CD14-positive monocyte (primary cell): Measurements from ENCODE around the gene BAIAP2L2. TPM values are rescaled to one million over a fixed set of nuclear protein-coding genes. Genes with fewer than 3 reads are reported as not detected.

Experiments used
- DNase-seq, 3 donors: peaks; one replicate each; pipeline ENCODE4 v3.0.0-alpha.2; 2011 to 2022
- H2AFZ ChIP-seq: 2 replicates; pipeline ENCODE4 v1.6.0; 2012; ENCODE audit warnings: mild to moderate bottlenecking, low read depth, low read length, inconsistent platforms; ENCODE audit not compliant: insufficient read depth, poor library complexity, severe bottlenecking
- H3K27ac ChIP-seq, 2 donors: 1 replicate in 1 of 2; 2 replicates in 1 of 2; pipeline ENCODE4 v1.5.1; 2012 to 2013; ENCODE audit warnings: low read length in 2 of 2, control low read depth in 1 of 2, inconsistent platforms in 1 of 2, low read depth in 1 of 2, mild to moderate bottlenecking in 1 of 2
- H3K27me3 ChIP-seq, 2 donors: one replicate each; pipeline versions ENCODE4 v1.6.0 to v1.6.1; 2011 to 2013; ENCODE audit warnings: low read length in 2 of 2; ENCODE audit not compliant: control insufficient read depth in 2 of 2, insufficient read depth in 2 of 2
- H3K36me3 ChIP-seq, 2 donors: replicated peaks in 1 of 2; 1 replicate in 1 of 2; 2 replicates in 1 of 2; pipeline versions ENCODE4 v1.5.1 to v1.6.1; 2012 to 2013; ENCODE audit warnings: low read length in 2 of 2, control low read depth in 1 of 2, inconsistent platforms in 1 of 2, mild to moderate bottlenecking in 1 of 2; ENCODE audit not compliant: insufficient read depth in 2 of 2, control insufficient read depth in 1 of 2
- H3K4me1 ChIP-seq, 2 donors: 1 replicate in 1 of 2; 2 replicates in 1 of 2; pipeline versions ENCODE4 v1.5.1 to v1.6.1; 2012 to 2013; ENCODE audit warnings: low read length in 2 of 2, control low read depth in 1 of 2, inconsistent platforms in 1 of 2, mild to moderate bottlenecking in 1 of 2, moderate library complexity in 1 of 2; ENCODE audit not compliant: insufficient read depth in 2 of 2, control insufficient read depth in 1 of 2
- H3K4me2 ChIP-seq: replicated peaks from 2 replicates; pipeline ENCODE3; 2012; ENCODE audit warnings: low read length, moderate library complexity, mild to moderate bottlenecking; ENCODE audit not compliant: poor library complexity, severe bottlenecking; ENCODE audit errors: extremely low read depth
- H3K4me3 ChIP-seq, 3 experiments: fragments of 200-600 bp in 1 of 3; sonication (generic) in 1 of 3; replicated peaks in 1 of 3; 1 replicate in 2 of 3; 2 replicates in 1 of 3; pipeline ENCODE4 v1.5.1; 2011 to 2013; ENCODE audit warnings: low read length in 3 of 3, mild to moderate bottlenecking in 3 of 3, control low read depth in 2 of 3, low read depth in 2 of 3, inconsistent platforms in 1 of 3, moderate library complexity in 1 of 3
- H3K79me2 ChIP-seq: 2 replicates; pipeline ENCODE4 v1.6.0; 2012; ENCODE audit warnings: mild to moderate bottlenecking, control low read depth, inconsistent platforms, low read length, moderate library complexity; ENCODE audit not compliant: insufficient read depth
- H3K9ac ChIP-seq: 2 replicates; pipeline ENCODE4 v1.6.0; 2017; ENCODE audit warnings: low read length, mild to moderate bottlenecking; ENCODE audit not compliant: insufficient read depth, poor library complexity, severe bottlenecking
- H3K9me3 ChIP-seq, 2 donors: replicated peaks in 1 of 2; 1 replicate in 1 of 2; 2 replicates in 1 of 2; pipeline versions ENCODE4 v1.5.1 to v1.6.1; 2012 to 2013; ENCODE audit warnings: low read length in 2 of 2, control low read depth in 1 of 2; ENCODE audit not compliant: control insufficient read depth in 1 of 2, insufficient read depth in 1 of 2
- H4K20me1 ChIP-seq: 2 replicates; pipeline ENCODE4 v1.6.0; 2012; ENCODE audit warnings: mild to moderate bottlenecking, low read length, control low read depth, moderate library complexity; ENCODE audit not compliant: insufficient read depth
- H3K27ac Mint-ChIP-seq, 7 donors: one replicate each; pipeline ENCODE4 v1.8.0; 2020; ENCODE audit warnings: mild to moderate bottlenecking in 7 of 7, mixed read lengths in 7 of 7, moderate library complexity in 6 of 7, inconsistent platforms in 2 of 7
- H3K27me3 Mint-ChIP-seq, 3 donors: one replicate each; pipeline ENCODE4 v1.8.0; 2021 to 2022; ENCODE audit warnings: low read depth in 3 of 3, mild to moderate bottlenecking in 3 of 3, mixed read lengths in 3 of 3, moderate library complexity in 3 of 3, inconsistent platforms in 1 of 3
- H3K36me3 Mint-ChIP-seq, 2 donors: one replicate each; pipeline ENCODE4 v1.8.0; 2020; ENCODE audit warnings: mixed read lengths in 2 of 2, inconsistent platforms in 1 of 2, mild to moderate bottlenecking in 1 of 2
- H3K4me1 Mint-ChIP-seq: one replicate; pipeline ENCODE4 v1.8.0; 2020; ENCODE audit warnings: mild to moderate bottlenecking, mixed read lengths
- H3K4me3 Mint-ChIP-seq, 2 donors: one replicate each; pipeline ENCODE4 v1.8.0; 2020; ENCODE audit warnings: mild to moderate bottlenecking in 2 of 2, mixed read lengths in 2 of 2, moderate library complexity in 1 of 2
- H3K9me3 Mint-ChIP-seq, 7 donors: one replicate each; pipeline ENCODE4 v1.8.0; 2020 to 2022; ENCODE audit warnings: mixed read lengths in 7 of 7, mild to moderate bottlenecking in 6 of 7, moderate library complexity in 6 of 7, inconsistent platforms in 2 of 7
- CTCF ChIP-seq: fragments of 200-600 bp; IDR thresholded peaks from one replicate; pipeline ENCODE4 v1.8.0; 2022; ENCODE audit warnings: antibody characterized with exemption, mild to moderate bottlenecking
- WGBS: methylation state at CpG from one replicate; pipeline ENCODE4 v1.1.5; 2013; ENCODE audit warnings: missing lambda C conversion rate; ENCODE audit not compliant: insufficient coverage; 5-methylcytosine and 5-hydroxymethylcytosine counted together
- intact Hi-C, 2 donors: fragments of 100-400 bp; cut with micrococcal nuclease; formaldehyde crosslinking; loops; one replicate each; pipeline versions ENCODE4 v1.15.0 to v1.15.1; 2023
- polyA plus RNA-seq, 3 donors: library from polyadenylated mRNA; depleted of rRNA in 1 of 3; unstranded in 2 of 3; stranded (reverse) in 1 of 3; fragments of 300-500 nt in 2 of 3; fragments of >200 nt in 1 of 3; fragmentation: Illumina TruSeq in 2 of 3; gene quantifications; 1 replicate in 2 of 3; 2 replicates in 1 of 3; pipeline ENCODE4 v1.2.3, GENCODE V29; 2012 to 2021

Gene BAIAP2L2
- polyA plus RNA-seq, 3 donors = 0.11 TPM; not detected in 2

- H2AFZ ChIP-seq = no peak overlapping the region
- H3K9me3 Mint-ChIP-seq = no peaks in the 10 kb centered on the region
These were observed 6.8 kb downstream of the BAIAP2L2 start for GRCh38 chr22:38103641-38104040.

GRCh38 chr22:38098410-38099249 lies 11.9 kb downstream of the BAIAP2L2 start:
- H3K36me3 ChIP-seq = no peaks in the 10 kb centered on the region
- no peaks in the 10 kb centered on the region for H4K20me1 ChIP-seq
- H3K9me3 Mint-ChIP-seq = no peaks in the 10 kb centered on the region
- no peak overlapping the region for H3K27ac Mint-ChIP-seq
- H3K27ac ChIP-seq = no peak overlapping the region
- H3K9ac ChIP-seq = no peak overlapping the region
- H3K4me2 ChIP-seq = no peak overlapping the region
- no peaks in the 10 kb centered on the region for H3K4me1 Mint-ChIP-seq
- no peak overlapping the region for H3K4me3 Mint-ChIP-seq
- H2AFZ ChIP-seq = no peak overlapping the region
- intact Hi-C loops = no loop called here
- no peak overlapping the region for H3K4me3 ChIP-seq
- DNase-seq = no peak
- H3K36me3 Mint-ChIP-seq = no peaks in the 10 kb centered on the region
- peaks cover 0 to 4% (median 2%) of the 10 kb centered on the region in 3 donors for H3K27me3 Mint-ChIP-seq
- H3K4me1 ChIP-seq = no peaks in the 10 kb centered on the region
- no peak for TF ChIP-seq CTCF
- no peaks in the 10 kb centered on the region for H3K79me2 ChIP-seq
- H3K27me3 ChIP-seq = no peaks in the 10 kb centered on the region
- no peaks in the 10 kb centered on the region for H3K9me3 ChIP-seq
- WGBS = 86% methylated on average over 4 of the region's 9 CpGs

More at GRCh38 chr22:38103641-38104040, 6.8 kb downstream of the BAIAP2L2 start:
- no peak for TF ChIP-seq CTCF
- Mint-ChIP-seq H3K27me3 (peaks cover 2 to 10% (median 4%) of the 10 kb centered on the region in 3 donors), H3K36me3 (no peaks in the 10 kb centered on the region), H3K4me3 (no peak overlapping the region), H3K4me1 (no peaks in the 10 kb centered on the region), H3K27ac (no peak overlapping the region)
- no peaks in the 10 kb centered on the region for H3K9me3 ChIP-seq
- no peak for DNase-seq
- WGBS = no CpG with 5 or more reads among the region's 8 CpGs
- no peaks in the 10 kb centered on the region for H3K4me1 ChIP-seq
- no peaks in the 10 kb centered on the region for H3K79me2 ChIP-seq
- no peak overlapping the region for H3K9ac ChIP-seq
- no peak overlapping the region for H3K4me3 ChIP-seq
- intact Hi-C loops = no loop called here
- H3K27me3 ChIP-seq = no peaks in the 10 kb centered on the region
- no peaks in the 10 kb centered on the region for H4K20me1 ChIP-seq
- H3K36me3 ChIP-seq = no peaks in the 10 kb centered on the region
- H3K4me2 ChIP-seq = no peak overlapping the region
- no peak overlapping the region for H3K27ac ChIP-seq
